B cell (primary cell): ENCODE data around the gene MED12L. TPM values are rescaled to one million over a fixed set of nuclear protein-coding genes. Genes with fewer than 3 reads are reported as not detected.

Experiments
- ATAC-seq: fragments of 200-7000 bp; cut with Tn5 transposase; one replicate; pipeline ENCODE4 v1.10.0; 2021; ENCODE audit warnings: low read depth, mild to moderate bottlenecking, moderate number of reproducible peaks, moderate library complexity
- CTCF ChIA-PET: fragments of 350-600 bp; sonication (Branson Sonifier 250); formaldehyde crosslinking; loops from one replicate; lab custom pipeline; 2021; ENCODE audit warnings: antibody characterized with exemption, inconsistent platforms; lab: Charles Lee
- POLR2A ChIA-PET: fragments of 350-600 bp; sonication (Branson Sonifier 250); formaldehyde crosslinking; loops from one replicate; lab custom pipeline; 2021; ENCODE audit warnings: antibody characterized with exemption; lab: Charles Lee
- DNase-seq: peaks from one replicate; pipeline ENCODE4 v3.0.0; 2013
- H2AFZ ChIP-seq: 2 replicates; pipeline ENCODE4 v1.6.1; 2012; ENCODE audit warnings: mild to moderate bottlenecking, low read depth, low read length; ENCODE audit not compliant: insufficient read depth, poor library complexity, severe bottlenecking
- H3K27ac ChIP-seq, 2 donors: 1 replicate in 1 of 2; 2 replicates in 1 of 2; pipeline ENCODE4 v1.5.1; 2012 to 2013; ENCODE audit warnings: low read length in 2 of 2, mild to moderate bottlenecking in 2 of 2, moderate library complexity in 1 of 2
- H3K27me3 ChIP-seq, 4 experiments: fragments of 200-600 bp in 1 of 4; sonication (generic) in 1 of 4; replicated peaks in 1 of 4; 1 replicate in 2 of 4; 2 replicates in 2 of 4; pipeline versions ENCODE4 v1.6.1 to v1.7.0; 2013 to 2016; ENCODE audit warnings: low read length in 3 of 4, mild to moderate bottlenecking in 2 of 4, mixed read lengths in 1 of 4, moderate library complexity in 1 of 4; ENCODE audit not compliant: insufficient read depth in 4 of 4, control insufficient read depth in 3 of 4; ENCODE audit errors: control extremely low read depth in 1 of 4
- H3K36me3 ChIP-seq, 2 experiments: replicated peaks in 1 of 2; 1 replicate in 1 of 2; 2 replicates in 1 of 2; pipeline versions ENCODE4 v1.6.1 to v1.7.1; 2013; ENCODE audit warnings: low read length in 1 of 2; ENCODE audit not compliant: insufficient read depth in 2 of 2, control insufficient read depth in 1 of 2; ENCODE audit errors: control extremely low read depth in 1 of 2, extremely low read depth in 1 of 2
- H3K4me1 ChIP-seq, 2 donors: fragments of 200-600 bp in 1 of 2; sonication (generic) in 1 of 2; 1 replicate in 1 of 2; 2 replicates in 1 of 2; pipeline versions ENCODE4 v1.5.1 to v1.6.1; 2013 to 2017; ENCODE audit warnings: low read length in 2 of 2; ENCODE audit not compliant: control insufficient read depth in 2 of 2, insufficient read depth in 2 of 2
- H3K4me2 ChIP-seq: replicated peaks from 2 replicates; pipeline ENCODE3; 2012; ENCODE audit warnings: mild to moderate bottlenecking, low read depth, low read length; ENCODE audit not compliant: poor library complexity, severe bottlenecking
- H3K4me3 ChIP-seq, 5 experiments: fragments of 200-600 bp in 1 of 5; sonication (generic) in 1 of 5; 1 replicate in 3 of 5; 2 replicates in 2 of 5; pipeline versions ENCODE4 v1.5.1 to v1.7.0; 2011 to 2016; ENCODE audit warnings: low read length in 4 of 5, mild to moderate bottlenecking in 4 of 5, low read depth in 2 of 5, control low read depth in 1 of 5, moderate library complexity in 1 of 5; ENCODE audit not compliant: insufficient read depth in 1 of 5; ENCODE audit errors: control extremely low read depth in 1 of 5, extremely low read depth in 1 of 5
- H3K79me2 ChIP-seq: fragments of 200-600 bp; sonication (generic); one replicate; pipeline ENCODE4 v1.6.0; 2016; ENCODE audit warnings: low read length; ENCODE audit not compliant: control insufficient read depth, insufficient read depth
- H3K9ac ChIP-seq: fragments of 200-600 bp; sonication (generic); 2 replicates; pipeline ENCODE4 v1.6.1; 2017; ENCODE audit warnings: mild to moderate bottlenecking, low read length, moderate library complexity
- H3K9me3 ChIP-seq, 3 donors: one replicate each; pipeline versions ENCODE4 v1.6.1 to v1.7.1; 2013; ENCODE audit warnings: low read length in 2 of 3; ENCODE audit not compliant: control insufficient read depth in 2 of 3, insufficient read depth in 1 of 3; ENCODE audit errors: control extremely low read depth in 1 of 3
- H4K20me1 ChIP-seq: 2 replicates; pipeline ENCODE4 v1.6.0; 2012; ENCODE audit warnings: mild to moderate bottlenecking, low read length; ENCODE audit not compliant: insufficient read depth, control insufficient read depth, poor library complexity, severe bottlenecking
- H3K27ac Mint-ChIP-seq: one replicate; pipeline ENCODE4 v1.8.0; 2021; ENCODE audit warnings: mixed read lengths
- H3K27me3 Mint-ChIP-seq: one replicate; pipeline ENCODE4 v1.8.0; 2021; ENCODE audit warnings: mixed read lengths
- H3K4me1 Mint-ChIP-seq: one replicate; pipeline ENCODE4 v1.8.0; 2021; ENCODE audit warnings: mixed read lengths
- H3K4me3 Mint-ChIP-seq: one replicate; pipeline ENCODE4 v1.8.0; 2021; ENCODE audit warnings: mixed read lengths
- H3K9me3 Mint-ChIP-seq: one replicate; pipeline ENCODE4 v1.8.0; 2022; ENCODE audit warnings: mixed read lengths; ENCODE audit not compliant: insufficient read depth
- EZH2 ChIP-seq: IDR thresholded peaks from 2 replicates; pipeline ENCODE4 v1.6.1; 2012; ENCODE audit warnings: borderline replicate concordance, low read depth, mild to moderate bottlenecking, moderate library complexity, low read length; ENCODE audit not compliant: insufficient read depth, poor library complexity, severe bottlenecking
- WGBS: methylation state at CpG from one replicate; pipeline ENCODE4 v1.1.5; 2013; ENCODE audit warnings: missing lambda C conversion rate; ENCODE audit not compliant: insufficient coverage; 5-methylcytosine and 5-hydroxymethylcytosine counted together
- intact Hi-C: fragments of 100-400 bp; cut with micrococcal nuclease; formaldehyde crosslinking; loops from one replicate; pipeline ENCODE4 v1.10.0; 2022
- polyA plus RNA-seq: library from polyadenylated mRNA; depleted of rRNA; stranded (reverse); fragments of >200 nt; gene quantifications from 2 replicates; pipeline ENCODE4 v1.2.3, GENCODE V29; 2012
- total RNA-seq, 2 donors: library from RNA; stranded (reverse); fragments of 120-200 nt in 1 of 2; gene quantifications; 1 replicate in 1 of 2; 2 replicates in 1 of 2; pipeline versions ENCODE4 v1.2.3 to v1.2.4, GENCODE V29; 2013 to 2022
- TF ChIP-seq, protein P1 (sequence below): fragments of 200-600 bp; IDR thresholded peaks from one replicate; pipeline ENCODE4 v1.8.0; 2022; ENCODE audit warnings: antibody characterized with exemption, mild to moderate bottlenecking

Gene MED12L
- total and polyA plus RNA-seq, 2 donors (not counting 1 experiment from before 2014, with no cell fraction given), result 0.07 to 0.30 TPM

DNA sequence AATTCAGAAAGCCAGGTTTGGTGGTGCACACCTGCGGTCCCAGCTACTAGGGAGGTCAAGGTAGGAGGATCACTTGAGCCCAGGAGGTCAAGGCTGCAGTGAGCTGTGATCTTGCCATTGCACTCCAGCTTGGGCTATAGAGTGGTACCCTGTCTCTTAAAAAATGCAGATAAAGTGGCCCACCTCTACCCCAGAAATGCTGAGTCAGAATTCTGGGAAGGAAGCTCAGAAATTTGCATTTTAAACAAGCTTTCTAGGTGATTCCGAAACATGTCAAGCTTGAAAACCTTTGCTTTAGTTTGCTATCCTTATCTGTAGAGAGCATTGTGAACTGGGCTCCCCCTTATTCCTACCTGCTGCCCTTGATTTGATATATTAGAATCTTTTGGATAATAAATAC is 7.7 kb downstream of the MED12L start:
- no peak overlapping the region for H3K4me3 Mint-ChIP-seq
- H3K4me2 ChIP-seq, result no peak overlapping the region
- DNase-seq, result no peak
- H3K4me1 ChIP-seq, result peaks cover 7 to 9% of the 10 kb centered on the region in 2 donors
- peaks cover 14% of the 10 kb centered on the region for H3K27me3 Mint-ChIP-seq
- POLR2A ChIA-PET, result no interaction called here
- H3K27ac Mint-ChIP-seq, result no peak overlapping the region
- no peak for ATAC-seq
- 100% methylated on average over 1 of the region's 2 CpGs for WGBS
- H3K36me3 ChIP-seq, result no peaks in the 10 kb centered on the region
- CTCF ChIA-PET, result no interaction called here
- H3K27me3 ChIP-seq, result no peaks in the 10 kb centered on the region
- H3K27ac ChIP-seq, result no peak overlapping the region
- TF ChIP-seq EZH2, result no peak
- TF ChIP-seq, protein P1, sequence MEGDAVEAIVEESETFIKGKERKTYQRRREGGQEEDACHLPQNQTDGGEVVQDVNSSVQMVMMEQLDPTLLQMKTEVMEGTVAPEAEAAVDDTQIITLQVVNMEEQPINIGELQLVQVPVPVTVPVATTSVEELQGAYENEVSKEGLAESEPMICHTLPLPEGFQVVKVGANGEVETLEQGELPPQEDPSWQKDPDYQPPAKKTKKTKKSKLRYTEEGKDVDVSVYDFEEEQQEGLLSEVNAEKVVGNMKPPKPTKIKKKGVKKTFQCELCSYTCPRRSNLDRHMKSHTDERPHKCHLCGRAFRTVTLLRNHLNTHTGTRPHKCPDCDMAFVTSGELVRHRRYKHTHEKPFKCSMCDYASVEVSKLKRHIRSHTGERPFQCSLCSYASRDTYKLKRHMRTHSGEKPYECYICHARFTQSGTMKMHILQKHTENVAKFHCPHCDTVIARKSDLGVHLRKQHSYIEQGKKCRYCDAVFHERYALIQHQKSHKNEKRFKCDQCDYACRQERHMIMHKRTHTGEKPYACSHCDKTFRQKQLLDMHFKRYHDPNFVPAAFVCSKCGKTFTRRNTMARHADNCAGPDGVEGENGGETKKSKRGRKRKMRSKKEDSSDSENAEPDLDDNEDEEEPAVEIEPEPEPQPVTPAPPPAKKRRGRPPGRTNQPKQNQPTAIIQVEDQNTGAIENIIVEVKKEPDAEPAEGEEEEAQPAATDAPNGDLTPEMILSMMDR, result no peak
- no peak overlapping the region for H2AFZ ChIP-seq
- H3K9me3 Mint-ChIP-seq, result no peaks in the 10 kb centered on the region
- no peaks in the 10 kb centered on the region for H4K20me1 ChIP-seq
- no peaks in the 10 kb centered on the region for H3K9me3 ChIP-seq
- intact Hi-C loops, result no loop called here
- H3K79me2 ChIP-seq, result no peaks in the 10 kb centered on the region
- H3K4me1 Mint-ChIP-seq, result peaks cover 6% of the 10 kb centered on the region
- no peak overlapping the region for H3K4me3 ChIP-seq
- H3K9ac ChIP-seq, result no peak overlapping the region

DNA sequence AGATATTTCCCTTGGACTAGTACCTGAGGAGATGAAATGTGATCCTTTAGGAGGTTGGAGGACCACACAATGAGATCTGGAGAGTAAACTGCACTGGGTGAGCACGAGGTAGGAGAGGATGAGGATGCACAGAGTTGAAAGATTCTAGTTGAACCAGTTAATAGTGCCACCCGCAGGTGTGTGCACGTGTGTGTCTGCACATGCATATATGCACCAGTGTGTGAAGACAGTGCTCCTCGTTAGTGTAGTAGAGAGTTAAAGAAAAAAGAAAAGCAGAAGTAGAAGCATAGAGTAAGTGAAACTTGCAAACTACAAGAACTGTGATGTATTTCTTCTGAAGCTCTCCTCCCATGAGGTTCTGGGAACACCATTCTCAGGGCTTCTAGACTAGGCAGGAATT is 8.4 kb downstream of the MED12L start:
- CTCF ChIA-PET, result no interaction called here
- POLR2A ChIA-PET, result no interaction called here
- no peak for TF ChIP-seq EZH2
- TF ChIP-seq, protein P1, result no peak
- Histone ChIP-seq H3K36me3 (no peaks in the 10 kb centered on the region), H3K4me1 (peaks cover 7 to 9% of the 10 kb centered on the region in 2 donors), H3K9ac (no peak overlapping the region), H3K79me2 (no peaks in the 10 kb centered on the region), H3K27me3 (no peaks in the 10 kb centered on the region), H4K20me1 (no peaks in the 10 kb centered on the region), H3K4me3 (no peak overlapping the region), H2AFZ (no peak overlapping the region), H3K4me2 (no peak overlapping the region), H3K27ac (no peak overlapping the region), H3K9me3 (no peaks in the 10 kb centered on the region)
- intact Hi-C loops, result no loop called here
- Mint-ChIP-seq H3K27ac (no peak overlapping the region), H3K9me3 (peaks cover 4% of the 10 kb centered on the region), H3K4me1 (peaks cover 6% of the 10 kb centered on the region), H3K4me3 (no peak overlapping the region), H3K27me3 (peaks cover 16% of the 10 kb centered on the region)
- peak; percentile 13 for DNase-seq
- WGBS, result 2% methylated on average over 4 of the region's 4 CpGs
- peak; percentile 41 for ATAC-seq
